GM19372 (cell line): ENCODE results near the gene ALB.
"Not testable (repeated sequence)": the region's sequence is repeated elsewhere in the genome, so short reads cannot be mapped to it uniquely, and the experiment has no call there.

Source experiments
- ATAC-seq: cut with Tn5 transposase; IDR thresholded peaks from one replicate; pipeline ENCODE4 v1.9.1; 2021; ENCODE audit warnings: mild to moderate bottlenecking, low read depth, moderate library complexity; ENCODE audit not compliant: unreplicated experiment

Gene ALB

GRCh38 chr4:73404042-73404441, at the start of gene ALB:
TSS of gene ALB (plus strand) at chr4:73404287. CDS start at chr4:73404328, 41 bp downstream.
- no peak for ATAC-seq

- not testable (repeated sequence) for ATAC-seq
Observed at GRCh38 chr4:73357174-73357573, 46.9 kb upstream of the ALB start.

GRCh38 chr4:73369506-73370199, 34.4 kb upstream of the ALB start:
- not testable (repeated sequence) for ATAC-seq

DNA sequence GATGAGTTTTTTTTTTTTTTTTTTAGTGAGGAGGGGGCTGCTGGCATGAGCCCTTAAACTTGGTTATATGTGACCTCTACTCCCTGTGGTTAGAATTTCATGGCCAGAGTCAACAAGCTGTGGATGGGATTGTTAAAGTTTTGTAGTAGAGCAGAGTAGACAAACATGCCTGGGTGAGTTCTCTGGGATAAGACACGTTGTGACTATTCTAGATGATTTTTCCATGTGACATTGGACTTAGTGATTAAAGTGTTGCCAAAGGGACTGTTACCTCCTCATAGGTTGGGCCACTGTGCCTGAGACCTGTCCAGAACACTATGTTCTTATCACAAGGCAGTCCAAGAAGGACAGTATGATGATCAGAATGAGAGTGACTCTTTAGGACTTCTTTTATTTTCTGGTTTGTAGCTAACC, 28.8 kb upstream of the ALB start:
- ATAC-seq = no peak

GRCh38 chr4:73376251-73376650, 27.8 kb upstream of the ALB start:
- no peak for ATAC-seq

DNA sequence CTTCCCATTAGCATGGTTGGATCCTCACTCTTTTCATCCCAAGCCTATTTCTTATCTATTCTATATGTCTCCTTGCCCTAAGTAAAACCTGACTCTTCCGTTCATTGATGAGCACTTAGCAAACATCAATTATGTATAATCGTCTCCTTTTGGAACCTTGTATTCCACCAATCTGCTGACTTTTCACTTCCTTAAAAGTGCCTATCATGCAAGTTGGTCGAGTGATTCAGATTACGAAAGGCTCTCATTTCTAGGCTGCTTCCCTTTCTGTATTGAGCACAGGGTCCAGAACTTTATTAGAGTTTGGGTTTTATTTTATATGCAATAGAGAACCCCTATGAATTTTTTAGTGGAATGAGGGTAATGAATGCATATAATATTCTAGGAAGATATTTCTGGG, 27.1 kb upstream of the ALB start:
- no peak for ATAC-seq

DNA sequence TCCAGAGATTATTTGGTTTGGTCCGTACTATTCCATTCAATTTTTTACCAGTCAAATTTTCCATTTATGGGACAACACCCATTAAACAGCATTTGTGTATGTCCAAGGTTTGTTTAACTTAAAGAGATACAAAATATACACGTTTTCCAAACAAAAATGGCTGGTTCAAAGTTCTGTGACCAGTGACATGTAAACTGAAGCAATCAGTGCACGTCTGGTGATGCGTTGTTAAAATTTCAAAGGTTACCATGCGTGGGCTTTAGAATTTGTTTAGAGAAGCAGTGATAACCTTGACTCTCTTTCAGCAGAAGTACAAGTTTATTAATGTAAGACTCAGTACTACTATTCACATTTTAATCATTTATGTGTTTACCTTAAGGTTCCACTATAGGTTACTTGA, 25.2 kb upstream of the ALB start:
- ATAC-seq = no peak

DNA sequence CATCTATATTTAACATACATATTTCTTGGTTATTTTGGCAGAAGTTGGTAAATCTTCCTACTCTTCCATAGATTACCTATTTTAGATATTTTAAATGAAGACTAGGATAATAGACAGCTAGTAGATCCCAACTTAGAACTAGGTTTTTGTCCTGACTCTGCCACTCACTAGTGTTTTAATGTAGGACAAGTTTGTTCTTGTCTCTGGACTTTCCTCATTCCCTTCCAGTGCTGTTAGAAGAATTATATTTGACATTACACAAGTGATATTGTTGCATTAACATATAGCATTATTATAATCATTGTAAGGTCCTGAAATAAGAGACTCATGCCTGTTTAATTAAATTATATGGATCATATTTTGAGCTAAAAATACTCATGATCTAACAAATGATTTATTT, 24.1 kb upstream of the ALB start:
- ATAC-seq = no peak

DNA sequence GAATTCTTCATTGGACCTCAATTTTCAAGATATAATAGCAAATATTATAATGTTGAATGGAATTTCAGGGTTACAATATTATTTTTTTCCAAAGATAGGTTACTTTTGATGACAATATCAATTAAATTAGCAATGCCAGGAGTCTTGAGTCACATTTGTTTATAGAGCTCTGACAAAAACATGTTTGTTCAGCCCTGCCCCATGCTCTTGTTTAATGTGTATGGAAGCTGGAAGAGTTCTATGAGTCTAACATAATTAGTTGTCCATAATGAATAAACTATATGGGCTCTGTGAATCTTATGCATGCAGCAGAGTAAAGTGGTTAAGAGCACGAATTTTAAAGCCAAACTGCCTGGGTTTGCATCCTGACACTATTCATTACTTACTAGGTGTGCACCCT, 22.9 kb upstream of the ALB start:
- no peak for ATAC-seq

DNA sequence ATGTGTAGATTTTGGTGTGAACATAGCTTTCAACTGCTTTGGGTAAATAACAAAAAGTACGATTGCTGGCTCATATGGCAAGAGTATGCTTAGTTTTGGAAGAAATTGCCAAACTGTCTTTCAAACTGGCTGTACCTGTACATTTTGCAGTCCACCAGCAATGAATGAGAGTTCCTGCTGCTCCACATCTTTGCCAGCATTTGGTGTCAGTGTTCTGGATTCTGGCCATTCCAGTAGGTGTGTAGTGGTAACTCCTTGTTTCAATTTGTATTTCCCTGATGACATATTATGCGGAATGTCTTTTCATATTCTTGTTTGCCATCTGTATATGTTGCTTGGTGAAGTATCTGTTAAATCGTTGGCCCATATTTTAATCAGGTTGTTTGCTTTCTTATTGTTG, 20.6 kb upstream of the ALB start:
- ATAC-seq = no peak

DNA sequence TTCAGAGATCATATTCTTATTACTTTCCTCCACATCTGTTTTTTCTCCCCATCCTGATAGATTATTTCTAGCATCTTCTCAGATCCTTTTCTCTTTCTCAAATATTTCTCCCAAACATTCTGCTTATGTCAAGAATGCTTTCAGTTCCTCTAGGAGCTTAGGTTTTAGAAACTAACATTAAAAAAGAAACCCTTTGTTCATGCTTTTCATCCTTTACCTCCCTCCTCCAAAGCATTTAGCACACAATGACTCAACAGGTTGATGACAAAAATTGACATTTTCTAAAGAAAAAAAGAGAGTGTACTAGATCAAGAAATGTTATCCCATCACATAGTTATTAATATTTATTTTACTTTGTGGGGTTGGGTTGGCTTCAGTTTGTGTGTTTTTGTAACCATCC, 16.5 kb upstream of the ALB start:
- no peak for ATAC-seq

GRCh38 chr4:73388887-73389286, 15.2 kb upstream of the ALB start:
- no peak for ATAC-seq

- not testable (repeated sequence) for ATAC-seq
Observed at GRCh38 chr4:73389663-73390062, 14.4 kb upstream of the ALB start.

GRCh38 chr4:73391774-73392173, 12.3 kb upstream of the ALB start:
- no peak for ATAC-seq

- ATAC-seq = no peak
Observed at GRCh38 chr4:73392936-73393335, 11.2 kb upstream of the ALB start.

- no peak for ATAC-seq
Observed at GRCh38 chr4:73396304-73396703, 7.8 kb upstream of the ALB start.

GRCh38 chr4:73396993-73397972, 6.8 kb upstream of the ALB start:
- ATAC-seq = no peak

- ATAC-seq = no peak
Observed at GRCh38 chr4:73401412-73401811, 2.7 kb upstream of the ALB start.

GRCh38 chr4:73404457-73404856, 370 bp downstream of the ALB start:
- ATAC-seq = no peak

- no peak for ATAC-seq
Observed at GRCh38 chr4:73405138-73405537, 1.1 kb downstream of the ALB start.

GRCh38 chr4:73406548-73406875, 2.4 kb downstream of the ALB start:
- ATAC-seq = no peak

- no peak for ATAC-seq
Observed at GRCh38 chr4:73407227-73407673, 3.2 kb downstream of the ALB start.
